Measurements from ENCODE around the gene SNRPD3.
"Not testable (repeated sequence)": the region's sequence is repeated elsewhere in the genome, so short reads cannot be mapped to it uniquely, and the experiment has no call there.

Gene SNRPD3

GRCh38 chr22:24595863-24596262 is 40.1 kb downstream of the SNRPD3 start:
- peak overlapping the region; percentile 94 for H3K27ac ChIP-seq
- TF ChIP-seq CTCF (conservative IDR thresholded peaks at IDR 0.05): no peak

- not testable (repeated sequence) for H3K27ac ChIP-seq
Measured at GRCh38 chr22:24597076-24597475, 41.3 kb downstream of the SNRPD3 start.

GRCh38 chr22:24599514-24599913 is 43.7 kb downstream of the SNRPD3 start:
- no peak for TF ChIP-seq CTCF (conservative IDR thresholded peaks at IDR 0.05)
- no peak overlapping the region for H3K27ac ChIP-seq

GRCh38 chr22:24599958-24600715 is 44.3 kb downstream of the SNRPD3 start:
- not testable (repeated sequence) for H3K27ac ChIP-seq

GRCh38 chr22:24601217-24602104 is 45.7 kb downstream of the SNRPD3 start:
- TF ChIP-seq CTCF (conservative IDR thresholded peaks at IDR 0.05): no peak
- H3K27ac ChIP-seq: peak overlapping the region; percentile 42

- peak overlapping the region; percentile 42; the same call in 1 of the 2 replicates for H3K27ac ChIP-seq
Measured at GRCh38 chr22:24602105-24602749, 46.4 kb downstream of the SNRPD3 start.

- H3K27ac ChIP-seq: peak within 1 kb of the TSS; percentile 42; the same call in 1 of the 2 replicates
Measured at GRCh38 chr22:24602847-24603769, 47.3 kb downstream of the SNRPD3 start, which contains the start of gene GGT1. Gene GGT1, plus strand, starts transcription at chr22:24603193. Its CDS starts 7,889 bp downstream, at chr22:24611082.

GRCh38 chr22:24603770-24604629 is 48.2 kb downstream of the SNRPD3 start:
- 0 out of 2 replicates have a peak overlapping the region, but pooled peaks have one; percentile 23 for H3K27ac ChIP-seq

GRCh38 chr22:24606340-24606739 is 50.5 kb downstream of the SNRPD3 start:
- not testable (repeated sequence) for H3K27ac ChIP-seq

- H3K27ac ChIP-seq: not testable (repeated sequence)
Measured at GRCh38 chr22:24607429-24607983, 51.7 kb downstream of the SNRPD3 start.

- H3K27ac ChIP-seq: not testable (repeated sequence)
Measured at GRCh38 chr22:24608327-24608726, 52.5 kb downstream of the SNRPD3 start.

- not testable (repeated sequence) for H3K27ac ChIP-seq
Measured at GRCh38 chr22:24609888-24610287, 54.1 kb downstream of the SNRPD3 start.

- H3K27ac ChIP-seq: not testable (repeated sequence)
Measured at GRCh38 chr22:24614794-24615193, 59.0 kb downstream of the SNRPD3 start.

- H3K27ac ChIP-seq: not testable (repeated sequence)
Measured at GRCh38 chr22:24621244-24621643, 65.4 kb downstream of the SNRPD3 start.

GRCh38 chr22:24622596-24622995 is 66.8 kb downstream of the SNRPD3 start:
- H3K27ac ChIP-seq: not testable (repeated sequence)
